Measurements from ENCODE around the gene TEC. TPM values are rescaled to one million over a fixed set of nuclear protein-coding genes. Genes with fewer than 3 reads are reported as not detected.

TEC gene
- total RNA-seq, 6 donors from 2014 or later = 5.9 to 26.2 (median 10.1) TPM

DNA sequence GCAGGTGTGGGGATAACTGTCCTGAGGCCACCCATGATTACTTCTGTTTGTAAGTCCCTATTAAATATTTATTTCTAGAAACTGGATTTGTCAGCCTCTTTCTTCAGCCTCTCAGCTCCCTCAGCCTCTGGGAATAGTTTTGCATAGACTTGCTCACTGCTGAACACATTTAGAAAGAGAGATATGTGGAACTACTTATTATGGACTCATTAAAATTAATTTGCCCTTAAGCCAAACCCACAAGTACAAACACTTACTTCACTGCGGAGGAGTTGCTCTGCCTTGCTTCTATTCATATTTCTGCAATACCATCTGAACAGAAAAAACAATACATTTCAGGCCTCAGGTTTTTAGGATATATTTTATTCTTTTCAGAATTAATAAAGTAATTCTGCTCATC is 113.2 kb downstream of the TEC start:
- ATAC-seq (ENCODE audit: low FRiP score in 2 of 2) (no peak), DNase-seq (no peak)
- Histone ChIP-seq H3K36me3 (peaks cover 0 to 15% (median 7%) of the 10 kb centered on the region in 4 donors), H3K4me1 (no peaks in the 10 kb centered on the region), H3K9me3 (peaks cover 0 to 19% (median 7%) of the 10 kb centered on the region in 4 donors), H3K4me3 (no peak overlapping the region), H3K27me3 (no peaks in the 10 kb centered on the region), H3K27ac (no peak overlapping the region)
- 97% methylated on average over 1 of the region's 1 CpG for WGBS, 2 donors
- TF ChIP-seq EP300 (IDR thresholded peaks at IDR 0.05) (no peak), POLR2A (IDR thresholded peaks at IDR 0.05) (no peak), POLR2AphosphoS5 (IDR thresholded peaks at IDR 0.05) (no peak)
- TF ChIP-seq, protein P1, sequence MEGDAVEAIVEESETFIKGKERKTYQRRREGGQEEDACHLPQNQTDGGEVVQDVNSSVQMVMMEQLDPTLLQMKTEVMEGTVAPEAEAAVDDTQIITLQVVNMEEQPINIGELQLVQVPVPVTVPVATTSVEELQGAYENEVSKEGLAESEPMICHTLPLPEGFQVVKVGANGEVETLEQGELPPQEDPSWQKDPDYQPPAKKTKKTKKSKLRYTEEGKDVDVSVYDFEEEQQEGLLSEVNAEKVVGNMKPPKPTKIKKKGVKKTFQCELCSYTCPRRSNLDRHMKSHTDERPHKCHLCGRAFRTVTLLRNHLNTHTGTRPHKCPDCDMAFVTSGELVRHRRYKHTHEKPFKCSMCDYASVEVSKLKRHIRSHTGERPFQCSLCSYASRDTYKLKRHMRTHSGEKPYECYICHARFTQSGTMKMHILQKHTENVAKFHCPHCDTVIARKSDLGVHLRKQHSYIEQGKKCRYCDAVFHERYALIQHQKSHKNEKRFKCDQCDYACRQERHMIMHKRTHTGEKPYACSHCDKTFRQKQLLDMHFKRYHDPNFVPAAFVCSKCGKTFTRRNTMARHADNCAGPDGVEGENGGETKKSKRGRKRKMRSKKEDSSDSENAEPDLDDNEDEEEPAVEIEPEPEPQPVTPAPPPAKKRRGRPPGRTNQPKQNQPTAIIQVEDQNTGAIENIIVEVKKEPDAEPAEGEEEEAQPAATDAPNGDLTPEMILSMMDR (IDR thresholded peaks at IDR 0.05) = no peak

DNA sequence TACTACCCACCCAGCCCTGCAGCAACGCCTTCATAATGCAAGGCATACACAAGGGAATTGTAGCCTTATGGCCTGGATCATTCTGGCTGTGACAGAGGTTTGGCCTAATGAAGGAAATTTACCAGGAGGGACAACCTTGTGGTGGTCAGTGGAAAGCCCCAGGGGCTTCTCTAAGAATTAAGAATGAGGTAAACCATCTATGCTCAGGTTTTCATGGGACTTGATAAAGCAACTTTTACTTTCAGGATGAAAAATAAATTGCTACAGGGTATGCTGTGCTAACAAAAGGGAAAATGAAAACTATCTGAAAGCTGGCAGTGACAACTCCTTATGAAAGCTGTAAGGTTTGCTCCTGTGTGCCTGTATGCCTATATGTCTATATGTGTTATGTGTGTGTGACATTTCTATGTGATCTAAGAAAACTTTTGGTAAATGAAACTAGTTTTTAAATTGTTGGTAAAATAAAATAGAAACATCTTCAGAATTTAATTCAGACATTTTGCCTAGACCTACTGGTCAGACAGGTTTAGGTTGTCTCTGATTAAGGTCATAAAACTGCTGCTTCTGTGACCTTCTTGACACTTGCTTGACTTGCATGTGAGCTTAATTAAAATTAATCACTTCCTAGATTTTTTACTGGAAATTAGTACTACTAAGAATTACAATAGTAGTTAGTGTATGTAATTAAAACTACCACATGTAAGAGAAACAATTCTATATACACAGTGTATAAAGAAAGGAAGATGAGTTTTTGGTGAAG is 115.7 kb downstream of the TEC start:
- Histone ChIP-seq H3K27ac (no peak overlapping the region), H3K36me3 (peaks cover 0 to 15% (median 7%) of the 10 kb centered on the region in 4 donors), H3K9me3 (peaks cover 0 to 19% (median 7%) of the 10 kb centered on the region in 4 donors), H3K27me3 (no peaks in the 10 kb centered on the region), H3K4me1 (no peaks in the 10 kb centered on the region), H3K4me3 (no peak overlapping the region)
- TF ChIP-seq, protein P1 (IDR thresholded peaks at IDR 0.05) = no peak
- TF ChIP-seq EP300 (IDR thresholded peaks at IDR 0.05) = no peak
- no peak for TF ChIP-seq POLR2AphosphoS5 (IDR thresholded peaks at IDR 0.05)
- no peak for TF ChIP-seq POLR2A (IDR thresholded peaks at IDR 0.05)
- ATAC-seq (ENCODE audit: low FRiP score in 2 of 2) (no peak), DNase-seq (no peak)
- WGBS, 2 donors = 80 to 100% methylated on average over 1 of the region's 1 CpG

DNA sequence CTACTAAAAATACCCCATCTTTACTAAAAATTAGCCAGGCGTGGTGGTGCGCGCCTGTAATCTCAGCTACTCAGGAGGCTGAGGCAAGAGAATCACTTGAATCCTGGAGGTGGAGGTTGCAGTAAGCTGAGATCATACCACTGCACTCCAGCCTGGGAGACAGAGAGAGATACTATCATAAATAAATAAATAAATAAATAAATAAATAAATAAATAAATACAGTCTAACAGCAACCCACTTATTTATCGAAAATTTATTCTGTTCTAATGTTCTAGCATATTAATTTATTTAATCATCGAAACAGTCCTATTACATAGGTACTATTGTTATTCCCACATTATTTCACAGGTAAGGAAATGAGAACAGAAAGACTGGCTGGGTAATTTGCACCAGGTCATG is 117.4 kb downstream of the TEC start:
- no peak for ATAC-seq (ENCODE audit: low FRiP score in 2 of 2)
- H3K4me1 ChIP-seq = no peaks in the 10 kb centered on the region
- H3K36me3 ChIP-seq = peaks cover 0 to 15% (median 7%) of the 10 kb centered on the region in 4 donors
- DNase-seq = no peak
- peaks cover 0 to 19% (median 7%) of the 10 kb centered on the region in 4 donors for H3K9me3 ChIP-seq
- H3K27ac ChIP-seq = no peak overlapping the region
- 95 to 99% methylated on average over 5 of the region's 5 CpGs for WGBS, 2 donors
- H3K4me3 ChIP-seq = no peak overlapping the region
- no peaks in the 10 kb centered on the region for H3K27me3 ChIP-seq
- TF ChIP-seq POLR2A (IDR thresholded peaks at IDR 0.05) (no peak), EP300 (IDR thresholded peaks at IDR 0.05) (no peak)
- TF ChIP-seq, protein P1 (IDR thresholded peaks at IDR 0.05) = no peak

DNA sequence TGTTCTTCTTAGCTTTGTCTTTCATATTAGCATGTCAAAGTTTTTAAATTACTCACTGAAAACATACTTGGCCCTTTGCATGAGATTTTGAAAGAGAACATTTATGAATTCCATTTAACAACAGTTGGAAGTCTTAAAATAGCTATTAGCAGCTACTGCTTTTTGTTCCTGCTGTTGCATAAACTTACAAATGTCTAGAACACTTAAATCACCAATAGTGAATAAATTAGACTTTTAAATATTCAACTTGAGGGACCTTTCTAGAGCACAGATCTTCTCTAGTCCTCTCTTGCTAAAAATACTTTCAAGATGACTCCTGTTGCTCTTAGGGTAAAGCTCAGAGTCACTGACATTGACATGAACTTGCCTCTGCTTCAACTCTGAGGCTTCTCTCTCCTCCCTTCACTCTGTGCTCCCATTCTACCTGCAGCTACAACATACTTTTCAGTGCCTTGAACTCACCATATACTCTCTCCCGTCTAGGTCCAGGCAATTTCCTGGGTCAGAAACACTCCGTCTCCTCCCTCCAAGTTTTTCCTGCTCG is 119.7 kb downstream of the TEC start:
- H3K9me3 ChIP-seq = peaks cover 0 to 9% (median 4%) of the 10 kb centered on the region in 4 donors
- ATAC-seq (ENCODE audit: low FRiP score in 2 of 2) (no peak), DNase-seq (no peak)
- WGBS, 2 donors = 84 to 85% methylated on average over 3 of the region's 3 CpGs
- no peak overlapping the region for H3K4me3 ChIP-seq
- no peak overlapping the region for H3K27ac ChIP-seq
- no peaks in the 10 kb centered on the region for H3K27me3 ChIP-seq
- H3K36me3 ChIP-seq = peaks cover 0 to 2% (median under 1%) of the 10 kb centered on the region in 4 donors
- no peak for TF ChIP-seq EP300 (IDR thresholded peaks at IDR 0.05)
- no peak for TF ChIP-seq POLR2AphosphoS5 (IDR thresholded peaks at IDR 0.05)
- TF ChIP-seq, protein P1 (IDR thresholded peaks at IDR 0.05) = no peak
- TF ChIP-seq POLR2A (IDR thresholded peaks at IDR 0.05) = no peak
- no peaks in the 10 kb centered on the region for H3K4me1 ChIP-seq
